Posterior vena cava (tissue), 2 donors: ENCODE measurements around the gene IGFBP1. TPM values are rescaled to one million over a fixed set of nuclear protein-coding genes. Genes with fewer than 3 reads are reported as not detected.

ENCODE experiments used
- DNase-seq: peaks from one replicate; pipeline ENCODE4 v3.0.0-alpha.2; 2020; ENCODE audit warnings: low spot score
- intact Hi-C, 2 donors: fragments of 100-400 bp; cut with DNase I; formaldehyde crosslinking; loops; one replicate each; pipeline versions ENCODE4 v1.14.1 to v1.14.2; 2022 to 2023
- total RNA-seq, 2 donors: library from RNA; stranded (reverse); fragmentation: NEBNext Ultra II Directional; extraction: Animal tissue kit (Norgen Biotek cat#: 25700); gene quantifications; one replicate each; pipeline ENCODE4 v1.2.1, GENCODE V29; 2021
- donor health status: DM: yes; HTN: yes; CAD: no.
- donor health status: DM: yes; HTN: yes; CAD: no.

IGFBP1 gene
- total RNA-seq, 2 donors from 2014 or later, result not detected

GRCh38 chr7:45894665-45895062, 6.4 kb downstream of the IGFBP1 start:
- intact Hi-C loops, result no loop called here
- no peak for DNase-seq

GRCh38 chr7:45897042-45897690, 8.9 kb downstream of the IGFBP1 start:
- intact Hi-C loops, result no loop called here
- no peak for DNase-seq

- intact Hi-C loops, result no loop called here
- no peak for DNase-seq
Measured at GRCh38 chr7:45898222-45898621, 9.9 kb downstream of the IGFBP1 start.

- DNase-seq, result no peak
- intact Hi-C loops, result no loop called here
Measured at GRCh38 chr7:45901566-45901965, 13.3 kb downstream of the IGFBP1 start.

- intact Hi-C loops, result no loop called here
- no peak for DNase-seq
Measured at GRCh38 chr7:45902820-45903219, 14.5 kb downstream of the IGFBP1 start.

- intact Hi-C loops, result no loop called here
- no peak for DNase-seq
Measured at GRCh38 chr7:45909561-45909960, 21.3 kb downstream of the IGFBP1 start.

GRCh38 chr7:45910855-45911254, 22.6 kb downstream of the IGFBP1 start:
- no peak for DNase-seq
- intact Hi-C loops, result loop anchor here in 1 of 2 donors (10.0 kb wide), 1 partner anchor 1274 kb away; no protein-coding TSS in a partner anchor

- intact Hi-C loops, result loop anchor here in 1 of 2 donors (10.0 kb wide), 1 partner anchor 1273 kb away; no protein-coding TSS in a partner anchor
- DNase-seq, result no peak
Measured at GRCh38 chr7:45911311-45911710, 23.0 kb downstream of the IGFBP1 start.

- intact Hi-C loops, result loop anchor here in 1 of 2 donors (10.0 kb wide), 1 partner anchor 1272 kb away; no protein-coding TSS in a partner anchor
- DNase-seq, result no peak
Measured at GRCh38 chr7:45912972-45913371, 24.7 kb downstream of the IGFBP1 start.

- intact Hi-C loops, result loop anchor here in 1 of 2 donors (10.0 kb wide), 1 partner anchor 1270 kb away; no protein-coding TSS in a partner anchor
- DNase-seq, result no peak
Measured at GRCh38 chr7:45914911-45915310, 26.6 kb downstream of the IGFBP1 start.

- DNase-seq, result no peak
- intact Hi-C loops, result loop anchor here in 1 of 2 donors (10.0 kb wide), 1 partner anchor 1269 kb away; no protein-coding TSS in a partner anchor
Measured at GRCh38 chr7:45915606-45916005, 27.3 kb downstream of the IGFBP1 start.

GRCh38 chr7:45917064-45917463, 28.8 kb downstream of the IGFBP1 start:
- intact Hi-C loops, result loop anchor here in 1 of 2 donors (10.0 kb wide), 1 partner anchor 1268 kb away; no protein-coding TSS in a partner anchor

GRCh38 chr7:45917658-45918057, 29.4 kb downstream of the IGFBP1 start:
- intact Hi-C loops, result loop anchor here in 1 of 2 donors (10.0 kb wide), 1 partner anchor 1267 kb away; no protein-coding TSS in a partner anchor
- peak; percentile 94 for DNase-seq

More at GRCh38 chr7:45917064-45917463, 28.8 kb downstream of the IGFBP1 start:
- DNase-seq, result no peak

- intact Hi-C loops, result loop anchor here in 1 of 2 donors (10.0 kb wide), 1 partner anchor 1266 kb away; no protein-coding TSS in a partner anchor
- DNase-seq, result no peak
Measured at GRCh38 chr7:45918556-45918955, 30.3 kb downstream of the IGFBP1 start.

- DNase-seq, result no peak
- intact Hi-C loops, result loop anchor here in 1 of 2 donors (10.0 kb wide), 1 partner anchor 1265 kb away; no protein-coding TSS in a partner anchor
Measured at GRCh38 chr7:45919231-45919784, 31.0 kb downstream of the IGFBP1 start.

- intact Hi-C loops, result loop anchor here (5.0 to 10.0 kb wide), 4 partner anchors 432 to 1265 kb away; no protein-coding TSS in a partner anchor
- no peak for DNase-seq
Measured at GRCh38 chr7:45919993-45920459, 31.7 kb downstream of the IGFBP1 start.

- intact Hi-C loops, result loop anchor here (5.0 to 10.0 kb wide), 3 partner anchors 432 to 1167 kb away; no protein-coding TSS in a partner anchor
- no peak for DNase-seq
Measured at GRCh38 chr7:45920502-45921380, 32.5 kb downstream of the IGFBP1 start, which contains the start of gene IGFBP3. TSS of gene IGFBP3 (minus strand) at chr7:45921272. CDS start at chr7:45921140, 132 bp downstream.

- intact Hi-C loops, result loop anchor here (5.0 to 10.0 kb wide), 3 partner anchors 431 to 1166 kb away; no protein-coding TSS in a partner anchor
- no peak for DNase-seq
Measured at GRCh38 chr7:45921381-45921698, 33.1 kb downstream of the IGFBP1 start.
